ENCODE data around the gene PYGM.
A peak's percentile ranks its signal among the peaks of the same experiment; 100 is the strongest.

PYGM gene

GRCh38 chr11:64790205-64791095 lies 30.7 kb upstream of the PYGM start:
- in situ Hi-C loops (cut with MboI; ENCODE audit: low pct_unique_long_range_greater_than_20kb, low sequenced_read_pairs, unreplicated experiment), result no loop called here
- no peak for TF ChIP-seq CTCF (IDR thresholded peaks at IDR 0.05; ENCODE audit: extremely low read depth, insufficient read depth, missing control alignments)
- DNase-seq (ENCODE audit: low spot score), result no peak

DNA sequence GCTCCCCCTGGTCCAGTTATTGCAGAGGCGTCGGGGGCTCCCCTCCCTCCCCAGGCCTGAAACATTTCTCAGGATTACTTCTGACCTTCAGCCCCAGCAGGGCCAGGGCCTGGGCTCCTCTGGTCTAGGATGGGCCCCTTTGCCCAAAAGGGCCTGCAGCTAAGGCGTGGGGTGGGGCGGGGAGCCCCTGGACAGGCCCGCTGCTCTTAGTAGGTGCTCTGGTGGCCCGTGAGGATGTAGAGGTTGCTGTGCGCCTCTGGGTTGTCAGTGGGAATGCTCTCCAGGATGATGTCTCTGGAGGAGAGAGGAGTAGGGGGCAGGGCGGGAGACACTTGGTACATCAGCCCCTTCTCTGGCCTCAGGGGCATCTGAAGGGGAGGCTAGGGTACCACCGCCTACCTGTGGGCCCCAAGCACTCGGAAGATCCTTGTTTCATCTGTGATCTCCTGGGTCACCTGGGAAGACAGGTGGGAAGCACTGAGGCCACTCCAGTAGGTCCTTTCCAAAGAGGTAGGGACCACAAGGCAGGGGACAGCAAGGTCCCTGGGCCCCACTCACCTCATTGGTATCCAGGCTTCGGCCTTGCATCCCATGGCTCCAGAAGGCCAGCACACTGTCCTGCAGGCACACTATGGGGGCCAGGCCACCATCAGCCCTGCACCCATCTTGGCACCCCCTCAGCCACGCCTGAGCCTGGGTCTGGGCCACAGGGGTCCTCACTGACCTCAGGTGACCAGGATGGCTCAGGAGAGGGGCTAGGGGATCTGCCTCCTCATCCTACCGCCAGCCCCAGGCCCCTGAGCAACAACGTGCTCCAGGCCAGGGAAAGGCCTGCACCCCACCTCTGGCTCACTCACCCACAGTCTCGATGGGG lies 29.8 kb upstream of the PYGM start:
- TF ChIP-seq CTCF (IDR thresholded peaks at IDR 0.05; ENCODE audit: extremely low read depth, insufficient read depth, missing control alignments), result no peak
- DNase-seq (ENCODE audit: low spot score), result no peak
- in situ Hi-C loops (cut with MboI; ENCODE audit: low pct_unique_long_range_greater_than_20kb, low sequenced_read_pairs, unreplicated experiment), result no loop called here

- TF ChIP-seq CTCF (IDR thresholded peaks at IDR 0.05; ENCODE audit: extremely low read depth, insufficient read depth, missing control alignments), result no peak
- DNase-seq (ENCODE audit: low spot score), result peak; percentile 18
- in situ Hi-C loops (cut with MboI; ENCODE audit: low pct_unique_long_range_greater_than_20kb, low sequenced_read_pairs, unreplicated experiment), result no loop called here
Measured at GRCh38 chr11:64788321-64789215, 28.8 kb upstream of the PYGM start.

DNA sequence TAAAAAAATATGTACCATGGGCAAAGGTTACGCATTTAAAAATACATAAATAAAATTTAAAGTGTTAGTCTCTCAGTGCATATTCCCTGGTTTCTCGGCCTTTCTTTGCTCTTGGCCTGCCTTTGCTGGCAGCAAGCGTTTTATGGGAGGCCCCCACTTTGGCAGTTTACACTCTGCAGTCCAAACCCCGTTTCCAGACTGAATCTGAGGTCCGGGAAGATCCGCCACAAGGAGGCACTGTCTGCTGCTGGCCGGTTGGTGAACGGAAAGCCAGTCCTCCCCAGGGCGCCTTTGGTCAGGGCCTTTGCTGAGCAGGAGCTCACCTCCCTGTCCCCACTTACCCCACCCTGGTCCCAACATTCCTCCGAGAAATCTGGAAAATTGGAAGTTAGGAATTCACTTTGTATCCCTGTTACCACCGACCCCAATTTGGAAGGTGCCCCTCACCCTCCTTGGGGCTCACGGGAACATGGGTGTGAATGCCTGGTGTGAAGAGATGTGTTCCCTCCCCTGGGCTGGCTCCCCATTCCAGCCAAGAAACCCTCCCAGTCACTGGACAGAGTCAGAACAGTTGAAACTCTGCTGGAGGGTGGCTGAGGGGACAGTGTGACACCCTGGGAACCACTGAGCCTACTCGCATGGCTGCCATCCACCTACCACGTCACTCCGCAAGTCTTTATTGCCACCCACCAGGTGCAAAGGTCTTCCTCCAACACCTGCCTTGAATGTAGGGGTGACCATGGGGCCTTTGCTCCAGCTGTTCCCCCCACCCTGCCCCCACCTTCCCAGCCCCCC lies 27.9 kb upstream of the PYGM start:
- peak; percentile 84 for TF ChIP-seq CTCF (IDR thresholded peaks at IDR 0.05; ENCODE audit: extremely low read depth, insufficient read depth, missing control alignments)
- DNase-seq (ENCODE audit: low spot score), result peak; percentile 82
- in situ Hi-C loops (cut with MboI; ENCODE audit: low pct_unique_long_range_greater_than_20kb, low sequenced_read_pairs, unreplicated experiment), result no loop called here

DNA sequence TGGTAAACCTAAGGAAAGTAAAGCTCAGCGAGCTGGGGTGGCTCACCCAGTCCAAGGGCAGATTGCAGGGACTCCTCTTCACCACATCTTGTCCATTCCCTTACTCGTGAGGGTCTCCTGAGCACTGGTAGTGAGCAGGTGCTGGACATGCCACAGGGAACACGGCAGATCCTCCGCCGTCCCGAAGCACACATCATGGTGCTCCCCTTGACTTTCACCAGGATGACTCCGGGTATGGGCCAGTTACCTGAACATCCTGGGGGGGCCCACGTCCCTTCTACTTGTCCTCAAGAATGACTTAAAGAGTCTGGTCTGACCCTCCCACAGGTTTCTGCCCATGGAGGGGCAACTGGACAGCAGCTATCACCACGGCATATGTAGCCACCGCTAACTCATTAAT lies 26.5 kb upstream of the PYGM start:
- TF ChIP-seq CTCF (IDR thresholded peaks at IDR 0.05; ENCODE audit: extremely low read depth, insufficient read depth, missing control alignments), result no peak
- no peak for DNase-seq (ENCODE audit: low spot score)
- in situ Hi-C loops (cut with MboI; ENCODE audit: low pct_unique_long_range_greater_than_20kb, low sequenced_read_pairs, unreplicated experiment), result no loop called here
